HL-60/S4 (cell line): ENCODE measurements around the gene SPG21.

Source experiments
- in situ Hi-C: fragments of 300-500 bp; cut with MboI; formaldehyde crosslinking; loops from 2 replicates; pipeline ENCODE4 v1.14.3; 2022; ENCODE audit warnings: low sequenced_read_pairs

The SPG21 gene

GRCh38 chr15:64993290-64993689 is 3.6 kb upstream of the SPG21 start:
- in situ Hi-C loops = no loop called here

GRCh38 chr15:64991536-64992135 is 1.9 kb upstream of the SPG21 start:
- in situ Hi-C loops = no loop called here

- in situ Hi-C loops = no loop called here
Observed at GRCh38 chr15:64990168-64990470, 405 bp upstream of the SPG21 start.

GRCh38 chr15:64987136-64987535 is 2.6 kb downstream of the SPG21 start:
- in situ Hi-C loops = no loop called here

- in situ Hi-C loops = no loop called here
Observed at GRCh38 chr15:64985366-64986033, 4.2 kb downstream of the SPG21 start.

GRCh38 chr15:64982472-64982871 is 7.2 kb downstream of the SPG21 start:
- in situ Hi-C loops = no loop called here

GRCh38 chr15:64981812-64982431 is 7.8 kb downstream of the SPG21 start:
- in situ Hi-C loops = no loop called here

- in situ Hi-C loops = no loop called here
Observed at GRCh38 chr15:64979252-64979710, 10.4 kb downstream of the SPG21 start.

- in situ Hi-C loops = no loop called here
Observed at GRCh38 chr15:64975390-64975789, 14.3 kb downstream of the SPG21 start.

GRCh38 chr15:64970698-64971097 is 19.0 kb downstream of the SPG21 start:
- in situ Hi-C loops = no loop called here

GRCh38 chr15:64969401-64969800 is 20.3 kb downstream of the SPG21 start:
- in situ Hi-C loops = no loop called here

GRCh38 chr15:64961013-64961412 is 28.7 kb downstream of the SPG21 start:
- in situ Hi-C loops = no loop called here

- in situ Hi-C loops = no loop called here
Observed at GRCh38 chr15:64960153-64960552, 29.6 kb downstream of the SPG21 start.

- in situ Hi-C loops = no loop called here
Observed at GRCh38 chr15:64959128-64959527, 30.6 kb downstream of the SPG21 start.

- in situ Hi-C loops = no loop called here
Observed at GRCh38 chr15:64954395-64954794, 35.3 kb downstream of the SPG21 start.

GRCh38 chr15:64951777-64952418 is 37.8 kb downstream of the SPG21 start:
- in situ Hi-C loops = no loop called here

- in situ Hi-C loops = no loop called here
Observed at GRCh38 chr15:64950888-64951287, 38.8 kb downstream of the SPG21 start.

GRCh38 chr15:64949383-64950186 is 40.1 kb downstream of the SPG21 start:
- in situ Hi-C loops = no loop called here

GRCh38 chr15:64948916-64949315 is 40.8 kb downstream of the SPG21 start:
- in situ Hi-C loops = no loop called here

- in situ Hi-C loops = no loop called here
Observed at GRCh38 chr15:64947211-64947610, 42.5 kb downstream of the SPG21 start.

GRCh38 chr15:64944961-64945360 is 44.8 kb downstream of the SPG21 start:
- in situ Hi-C loops = no loop called here
